ENCODE data around the gene LLPH.

The LLPH gene

GRCh38 chr12:66082744-66083143 is 47.8 kb downstream of the LLPH start:
- Histone ChIP-seq H3K79me2 (ENCODE audit: insufficient read depth, low read length) (no peaks in the 10 kb centered on the region), H3K4me3 (ENCODE audit: insufficient read depth, low read length, poor library complexity, severe bottlenecking) (no peak overlapping the region), H3K27ac (ENCODE audit: low read depth, low read length) (no peak overlapping the region)

GRCh38 chr12:66080791-66081190 is 49.8 kb downstream of the LLPH start:
- no peaks in the 10 kb centered on the region for H3K79me2 ChIP-seq (ENCODE audit: insufficient read depth, low read length)
- no peaks in the 10 kb centered on the region for H3F3A ChIP-seq (ENCODE audit: insufficient read depth)
- H3K9ac ChIP-seq (ENCODE audit: low read length): no peak overlapping the region
- no peaks in the 10 kb centered on the region for H4K20me1 ChIP-seq (ENCODE audit: low read depth, low read length)
- no peak overlapping the region for H3K27ac ChIP-seq (ENCODE audit: low read depth, low read length)
- no peak overlapping the region for H2AFZ ChIP-seq (ENCODE audit: low read depth, low read length, severe bottlenecking)
- no peak overlapping the region for H3K4me3 ChIP-seq (ENCODE audit: insufficient read depth, low read length, poor library complexity, severe bottlenecking)
- H3K9me2 ChIP-seq (replicated peaks; ENCODE audit: insufficient read depth, low read length): no peaks in the 10 kb centered on the region
- H3K9me3 ChIP-seq (ENCODE audit: insufficient read depth, low read length): no peaks in the 10 kb centered on the region
- H3K27me3 ChIP-seq (ENCODE audit: low read length): no peaks in the 10 kb centered on the region
- H3K36me3 ChIP-seq (ENCODE audit: low read length): no peaks in the 10 kb centered on the region
- no peak overlapping the region for H3K4me2 ChIP-seq (ENCODE audit: low read depth, low read length, poor library complexity, severe bottlenecking)
- no peak for TF ChIP-seq CTCF (IDR thresholded peaks at IDR 0.05; ENCODE audit: insufficient read depth, low read length, poor library complexity, severe bottlenecking)
- TF ChIP-seq EZH2phosphoT487 (conservative IDR thresholded peaks at IDR 0.05; ENCODE audit: low read length): no peak

More at GRCh38 chr12:66082744-66083143, 47.8 kb downstream of the LLPH start:
- H3K9me3 ChIP-seq (ENCODE audit: insufficient read depth, low read length): no peaks in the 10 kb centered on the region
- H3K9ac ChIP-seq (ENCODE audit: low read length): no peak overlapping the region
- no peaks in the 10 kb centered on the region for H3F3A ChIP-seq (ENCODE audit: insufficient read depth)
- no peaks in the 10 kb centered on the region for H3K9me2 ChIP-seq (replicated peaks; ENCODE audit: insufficient read depth, low read length)
- H3K36me3 ChIP-seq (ENCODE audit: low read length): no peaks in the 10 kb centered on the region
- H3K4me2 ChIP-seq (ENCODE audit: low read depth, low read length, poor library complexity, severe bottlenecking): no peak overlapping the region
- H2AFZ ChIP-seq (ENCODE audit: low read depth, low read length, severe bottlenecking): no peak overlapping the region
- TF ChIP-seq CTCF (IDR thresholded peaks at IDR 0.05; ENCODE audit: insufficient read depth, low read length, poor library complexity, severe bottlenecking): no peak
- TF ChIP-seq EZH2phosphoT487 (conservative IDR thresholded peaks at IDR 0.05; ENCODE audit: low read length): no peak
- H3K27me3 ChIP-seq (ENCODE audit: low read length): no peaks in the 10 kb centered on the region
- no peaks in the 10 kb centered on the region for H4K20me1 ChIP-seq (ENCODE audit: low read depth, low read length)

GRCh38 chr12:66077542-66077941 is 53.0 kb downstream of the LLPH start:
- no peak overlapping the region for H3K27ac ChIP-seq (ENCODE audit: low read depth, low read length)
- no peak for TF ChIP-seq EZH2phosphoT487 (conservative IDR thresholded peaks at IDR 0.05; ENCODE audit: low read length)
- TF ChIP-seq CTCF (IDR thresholded peaks at IDR 0.05; ENCODE audit: insufficient read depth, low read length, poor library complexity, severe bottlenecking): no peak
- H3K27me3 ChIP-seq (ENCODE audit: low read length): no peaks in the 10 kb centered on the region
- no peak overlapping the region for H2AFZ ChIP-seq (ENCODE audit: low read depth, low read length, severe bottlenecking)
- no peaks in the 10 kb centered on the region for H3F3A ChIP-seq (ENCODE audit: insufficient read depth)
- H3K36me3 ChIP-seq (ENCODE audit: low read length): no peaks in the 10 kb centered on the region
- no peaks in the 10 kb centered on the region for H4K20me1 ChIP-seq (ENCODE audit: low read depth, low read length)
- H3K9me2 ChIP-seq (replicated peaks; ENCODE audit: insufficient read depth, low read length): no peaks in the 10 kb centered on the region
- H3K4me2 ChIP-seq (ENCODE audit: low read depth, low read length, poor library complexity, severe bottlenecking): no peak overlapping the region
- H3K9ac ChIP-seq (ENCODE audit: low read length): no peak overlapping the region
- no peak overlapping the region for H3K4me3 ChIP-seq (ENCODE audit: insufficient read depth, low read length, poor library complexity, severe bottlenecking)
- H3K9me3 ChIP-seq (ENCODE audit: insufficient read depth, low read length): no peaks in the 10 kb centered on the region
- no peaks in the 10 kb centered on the region for H3K79me2 ChIP-seq (ENCODE audit: insufficient read depth, low read length)

Measured in SU-DHL-6 (cell line).